HL-60/S4 treated with retinoic acid at 250 ng/mL for 4 days and 3 days (cell line): ENCODE measurements around the gene HIP1R.
"Not testable (repeated sequence)": the region's sequence is repeated elsewhere in the genome, so short reads cannot be mapped to it uniquely, and the experiment has no call there.

Experiments used
- in situ Hi-C: fragments of 300-500 bp; cut with MboI; formaldehyde crosslinking; loops from 2 replicates; pipeline ENCODE4 v1.7.0; 2022; ENCODE audit warnings: low sequenced_read_pairs

The HIP1R gene

GRCh38 chr12:122870867-122871664 lies 35.8 kb downstream of the HIP1R start:
- in situ Hi-C loops: no loop called here

GRCh38 chr12:122871851-122872780 lies 36.9 kb downstream of the HIP1R start:
- in situ Hi-C loops: no loop called here

- in situ Hi-C loops: no loop called here
These were observed 37.6 kb downstream of the HIP1R start for GRCh38 chr12:122872815-122873361.

GRCh38 chr12:122873540-122873939 lies 38.3 kb downstream of the HIP1R start:
- in situ Hi-C loops: no loop called here

- in situ Hi-C loops: no loop called here
These were observed 38.8 kb downstream of the HIP1R start for GRCh38 chr12:122874081-122874480.

DNA sequence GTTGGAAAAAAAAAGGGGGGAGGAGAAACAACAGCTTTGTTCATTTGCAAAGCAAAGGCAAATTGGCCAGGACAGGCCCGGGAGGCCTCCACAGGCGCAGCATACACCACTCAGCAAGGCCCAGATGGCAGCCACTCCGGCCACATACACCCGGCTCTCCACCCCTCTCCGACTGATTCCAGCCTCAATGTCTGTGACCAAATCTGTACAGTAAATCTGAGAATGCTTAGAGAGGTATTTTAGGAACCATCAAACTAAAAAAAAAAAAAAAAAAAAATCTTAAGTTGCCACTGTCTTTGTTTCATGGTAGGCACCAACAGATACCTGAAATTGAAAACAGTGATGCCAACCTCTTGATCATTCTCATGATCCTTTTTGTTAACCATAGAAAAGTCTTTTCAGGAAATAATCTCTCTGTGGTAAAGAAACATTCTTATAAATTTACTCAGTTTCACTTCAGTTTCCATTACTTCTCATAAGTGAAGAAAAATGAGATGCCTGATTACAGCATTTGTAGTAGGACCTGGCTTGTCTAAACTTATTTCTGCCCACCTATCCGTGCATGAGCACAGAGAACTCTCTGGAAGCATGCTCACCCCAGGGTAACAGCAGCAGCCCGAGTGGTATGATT lies 40.4 kb downstream of the HIP1R start:
- in situ Hi-C loops: no loop called here

DNA sequence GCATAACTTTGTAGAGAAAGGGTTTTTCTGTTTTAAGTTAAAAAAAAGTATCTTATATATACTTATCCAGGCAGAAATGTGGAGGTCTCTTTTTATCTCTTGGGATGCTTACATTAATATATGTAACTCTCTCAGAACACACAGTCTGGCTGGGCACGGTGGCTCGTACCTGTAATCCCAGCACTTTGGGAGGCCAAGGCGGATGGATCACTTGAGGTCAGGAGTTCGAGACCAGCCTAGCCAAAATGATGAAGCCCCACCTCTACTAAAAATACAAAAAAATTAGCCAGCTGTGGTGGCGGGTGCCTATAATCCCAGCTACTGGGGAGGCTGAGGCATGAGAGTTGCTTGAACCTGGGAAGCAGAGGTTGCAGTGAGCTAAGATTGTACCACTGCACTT lies 41.0 kb downstream of the HIP1R start:
- in situ Hi-C loops: not testable (repeated sequence)

- in situ Hi-C loops: no loop called here
These were observed 41.5 kb downstream of the HIP1R start for GRCh38 chr12:122876731-122877130.

DNA sequence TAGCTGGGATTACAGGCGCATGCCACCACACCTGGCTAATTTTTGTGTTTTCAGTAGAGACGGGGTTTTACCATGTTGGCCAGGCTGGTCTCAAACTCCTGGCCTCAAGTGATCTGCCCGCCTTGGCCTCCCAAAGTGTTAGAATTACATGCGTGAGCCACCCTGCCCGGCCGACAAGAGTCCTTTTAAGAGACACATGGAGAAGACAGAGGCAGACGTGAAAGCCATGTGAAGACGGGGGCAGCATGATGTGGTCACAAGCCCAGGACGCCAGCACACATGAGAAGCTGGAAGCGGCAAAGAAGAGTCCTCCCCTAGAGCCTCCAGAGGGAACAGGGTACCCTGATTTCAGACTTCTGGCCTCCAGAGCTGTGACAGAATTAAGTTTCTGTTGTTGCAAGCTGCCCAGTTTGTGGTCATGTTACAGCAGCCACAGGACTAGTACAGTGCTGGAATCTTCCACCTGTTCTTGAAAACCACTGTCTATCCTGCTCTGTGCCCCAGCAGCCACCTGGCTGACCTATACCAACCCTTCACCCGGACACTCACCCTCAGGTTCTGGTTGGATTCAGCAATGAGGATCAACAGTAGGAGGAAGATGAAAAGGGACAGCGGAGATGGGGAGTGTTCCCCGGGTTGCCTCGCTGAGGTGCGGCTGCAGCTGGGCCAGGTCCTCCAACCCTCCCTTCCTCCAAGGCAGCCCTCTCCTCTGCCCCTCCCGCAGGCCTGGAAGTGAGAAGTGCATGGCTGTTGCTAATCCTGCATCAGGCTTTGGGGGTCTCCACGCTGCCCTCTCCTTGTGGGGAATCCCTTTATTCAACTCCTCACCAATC lies 43.7 kb downstream of the HIP1R start:
- in situ Hi-C loops: no loop called here

- in situ Hi-C loops: no loop called here
These were observed 45.0 kb downstream of the HIP1R start for GRCh38 chr12:122880155-122880667.

DNA sequence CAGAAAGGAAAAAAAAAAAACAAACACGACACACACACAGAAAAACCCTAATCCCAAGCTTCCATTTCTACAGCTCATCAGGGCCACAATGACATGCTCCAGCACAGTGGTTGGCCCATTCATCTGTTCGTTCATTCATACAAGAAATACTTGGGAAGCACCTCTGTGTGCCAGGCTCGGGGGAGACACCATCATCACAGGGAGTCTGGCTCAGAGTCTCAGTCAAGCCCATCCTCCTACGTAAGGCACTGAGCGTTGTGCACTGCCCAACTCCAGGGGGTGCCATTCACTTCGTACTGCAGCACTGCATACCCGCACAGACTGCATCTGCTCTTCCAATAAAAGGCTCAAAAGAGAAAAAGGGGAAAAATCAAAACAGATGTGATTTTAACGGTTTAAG lies 45.4 kb downstream of the HIP1R start:
- in situ Hi-C loops: no loop called here

- in situ Hi-C loops: no loop called here
These were observed 47.8 kb downstream of the HIP1R start for GRCh38 chr12:122882908-122883558.

GRCh38 chr12:122884091-122884826 lies 49.0 kb downstream of the HIP1R start:
- in situ Hi-C loops: no loop called here

DNA sequence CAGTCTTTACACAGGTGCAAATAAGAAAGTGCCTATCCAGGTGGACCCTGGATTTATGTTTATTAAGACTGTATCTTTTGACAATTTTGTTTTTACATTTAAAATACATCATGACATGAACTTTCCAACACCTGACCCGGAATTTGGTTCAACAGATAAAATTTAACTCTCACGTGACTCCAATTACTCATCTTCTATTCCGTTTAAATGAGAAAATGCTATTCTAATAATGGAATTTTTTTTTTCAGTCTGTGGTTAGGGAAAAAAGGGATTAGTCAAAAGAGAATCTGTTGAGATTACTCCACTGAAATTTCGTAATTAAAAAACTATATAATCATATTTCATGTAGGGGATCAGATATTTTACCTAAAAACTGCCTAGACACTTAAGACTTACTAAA lies 49.6 kb downstream of the HIP1R start:
- in situ Hi-C loops: no loop called here

GRCh38 chr12:122886161-122886560 lies 50.9 kb downstream of the HIP1R start:
- in situ Hi-C loops: no loop called here

DNA sequence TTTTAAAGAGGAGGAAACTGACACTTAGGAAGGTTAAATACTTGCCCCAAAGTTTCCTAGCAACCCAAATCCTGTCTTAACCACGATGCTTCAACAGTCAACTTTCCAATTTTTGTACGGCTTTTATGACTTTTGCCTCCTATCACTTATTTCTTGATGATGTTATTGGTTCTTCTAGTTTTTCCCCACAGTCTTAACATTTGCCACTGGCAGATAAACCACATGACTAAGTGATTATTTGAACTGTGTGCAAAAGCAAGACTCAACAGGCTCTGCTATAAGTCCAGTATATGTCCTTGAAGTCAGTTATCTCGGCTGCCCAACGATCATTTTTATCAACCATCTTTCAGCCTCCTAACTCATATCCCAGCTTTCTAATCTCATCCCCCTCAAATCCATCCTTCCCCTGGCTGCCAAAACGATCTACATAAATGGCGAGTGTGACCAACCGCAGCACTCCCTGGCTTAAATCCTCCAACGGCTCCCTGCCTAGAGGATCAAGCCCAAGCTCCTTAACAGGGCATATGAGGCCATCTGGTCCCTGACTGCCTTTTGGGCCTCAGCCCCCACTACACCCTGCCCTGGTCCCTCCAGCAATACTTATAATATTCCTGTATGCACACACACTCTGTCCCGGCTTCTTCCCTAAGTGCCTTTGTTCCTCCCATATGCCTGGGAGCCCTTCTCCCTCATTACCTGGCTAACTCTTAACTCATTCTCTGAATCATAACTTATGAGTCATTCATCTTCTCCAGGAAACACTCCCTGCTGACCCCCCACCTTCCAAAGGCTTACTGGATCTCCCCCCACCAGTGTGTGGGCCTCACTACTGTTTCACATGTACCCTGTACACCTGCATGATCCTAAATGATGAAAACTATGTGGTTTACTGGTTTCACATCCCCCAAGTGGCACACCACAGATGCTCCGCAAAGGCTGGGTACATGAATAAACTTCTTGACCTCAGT lies 51.9 kb downstream of the HIP1R start:
- in situ Hi-C loops: no loop called here

- in situ Hi-C loops: no loop called here
These were observed 52.6 kb downstream of the HIP1R start for GRCh38 chr12:122887819-122888212.
